ENCODE data around the gene MRPS27.

Gene MRPS27

GRCh38 chr5:72202331-72202825 is 117.7 kb downstream of the MRPS27 start:
- no peak overlapping the region for H3K27ac ChIP-seq (ENCODE audit: poor library complexity, severe bottlenecking)
- TF ChIP-seq CTCF (IDR thresholded peaks at IDR 0.05; ENCODE audit: poor library complexity, severe bottlenecking), result no peak

DNA sequence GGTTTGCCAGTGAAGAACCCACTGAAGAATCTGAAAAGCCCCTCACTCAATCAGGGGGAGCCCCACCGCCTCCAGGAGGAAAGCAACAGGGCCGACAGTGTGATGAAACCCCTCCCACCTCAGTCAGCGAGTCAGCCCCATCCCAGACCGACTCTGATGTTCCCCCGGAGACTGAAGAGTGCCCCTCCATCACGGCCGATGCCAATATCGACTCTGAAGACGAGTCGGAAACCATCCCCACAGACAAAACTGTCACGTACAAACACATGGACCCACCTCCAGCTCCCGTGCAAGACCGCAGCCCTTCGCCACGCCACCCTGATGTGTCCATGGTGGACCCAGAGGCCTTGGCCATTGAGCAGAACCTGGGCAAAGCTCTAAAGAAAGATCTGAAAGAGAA is 120.4 kb downstream of the MRPS27 start:
- DNase-seq (ENCODE audit: low spot score) (no peak), ATAC-seq (ENCODE audit: low read depth) (no peak)
- no peak for TF ChIP-seq CTCF (IDR thresholded peaks at IDR 0.05; ENCODE audit: poor library complexity, severe bottlenecking)
- no peak overlapping the region for H3K27ac ChIP-seq (ENCODE audit: poor library complexity, severe bottlenecking)
- H3K4me1 ChIP-seq (ENCODE audit: insufficient read depth, poor library complexity, severe bottlenecking), result no peaks in the 10 kb centered on the region
- no peaks in the 10 kb centered on the region for H3K9me3 ChIP-seq (ENCODE audit: severe bottlenecking)
- H3K36me3 ChIP-seq (ENCODE audit: low read depth), result peaks cover 53% of the 10 kb centered on the region
- no peak overlapping the region for H3K4me3 ChIP-seq (ENCODE audit: severe bottlenecking)
- H3K27me3 ChIP-seq (ENCODE audit: insufficient read depth, poor library complexity, severe bottlenecking), result no peaks in the 10 kb centered on the region

More at GRCh38 chr5:72202331-72202825, 117.7 kb downstream of the MRPS27 start:
- Histone ChIP-seq H3K4me1 (ENCODE audit: insufficient read depth, poor library complexity, severe bottlenecking) (no peaks in the 10 kb centered on the region), H3K27me3 (ENCODE audit: insufficient read depth, poor library complexity, severe bottlenecking) (no peaks in the 10 kb centered on the region), H3K4me3 (ENCODE audit: severe bottlenecking) (no peak overlapping the region), H3K36me3 (ENCODE audit: low read depth) (peaks cover 68% of the 10 kb centered on the region), H3K9me3 (ENCODE audit: severe bottlenecking) (no peaks in the 10 kb centered on the region)
- no peak for ATAC-seq (ENCODE audit: low read depth)
- no peak for DNase-seq (ENCODE audit: low spot score)

DNA sequence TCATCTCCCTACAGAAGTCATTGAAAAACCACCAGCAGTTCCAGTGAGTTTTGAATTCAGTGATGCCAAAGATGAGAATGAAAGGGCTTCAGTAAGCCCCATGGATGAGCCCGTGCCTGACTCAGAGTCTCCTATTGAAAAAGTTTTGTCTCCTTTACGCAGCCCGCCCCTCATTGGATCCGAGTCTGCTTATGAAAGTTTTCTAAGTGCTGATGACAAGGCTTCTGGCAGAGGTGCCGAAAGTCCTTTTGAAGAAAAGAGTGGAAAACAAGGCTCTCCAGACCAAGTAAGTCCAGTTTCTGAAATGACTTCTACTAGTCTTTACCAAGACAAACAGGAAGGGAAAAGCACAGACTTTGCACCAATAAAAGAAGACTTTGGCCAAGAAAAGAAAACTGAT is 122.6 kb downstream of the MRPS27 start:
- H3K4me1 ChIP-seq (ENCODE audit: insufficient read depth, poor library complexity, severe bottlenecking), result no peaks in the 10 kb centered on the region
- ATAC-seq (ENCODE audit: low read depth) (no peak), DNase-seq (ENCODE audit: low spot score) (no peak)
- no peaks in the 10 kb centered on the region for H3K9me3 ChIP-seq (ENCODE audit: severe bottlenecking)
- no peak overlapping the region for H3K4me3 ChIP-seq (ENCODE audit: severe bottlenecking)
- H3K27me3 ChIP-seq (ENCODE audit: insufficient read depth, poor library complexity, severe bottlenecking), result no peaks in the 10 kb centered on the region
- TF ChIP-seq CTCF (IDR thresholded peaks at IDR 0.05; ENCODE audit: poor library complexity, severe bottlenecking), result no peak
- no peak overlapping the region for H3K27ac ChIP-seq (ENCODE audit: poor library complexity, severe bottlenecking)
- H3K36me3 ChIP-seq (ENCODE audit: low read depth), result peaks cover 42% of the 10 kb centered on the region

GRCh38 chr5:72195581-72195980 is 124.5 kb downstream of the MRPS27 start:
- no peak for TF ChIP-seq CTCF (IDR thresholded peaks at IDR 0.05; ENCODE audit: poor library complexity, severe bottlenecking)
- Histone ChIP-seq H3K27me3 (ENCODE audit: insufficient read depth, poor library complexity, severe bottlenecking) (no peaks in the 10 kb centered on the region), H3K27ac (ENCODE audit: poor library complexity, severe bottlenecking) (no peak overlapping the region), H3K4me3 (ENCODE audit: severe bottlenecking) (no peak overlapping the region), H3K4me1 (ENCODE audit: insufficient read depth, poor library complexity, severe bottlenecking) (no peaks in the 10 kb centered on the region), H3K9me3 (ENCODE audit: severe bottlenecking) (no peaks in the 10 kb centered on the region), H3K36me3 (ENCODE audit: low read depth) (peaks cover 33% of the 10 kb centered on the region)
- ATAC-seq (ENCODE audit: low read depth), result no peak
- DNase-seq (ENCODE audit: low spot score), result no peak

DNA sequence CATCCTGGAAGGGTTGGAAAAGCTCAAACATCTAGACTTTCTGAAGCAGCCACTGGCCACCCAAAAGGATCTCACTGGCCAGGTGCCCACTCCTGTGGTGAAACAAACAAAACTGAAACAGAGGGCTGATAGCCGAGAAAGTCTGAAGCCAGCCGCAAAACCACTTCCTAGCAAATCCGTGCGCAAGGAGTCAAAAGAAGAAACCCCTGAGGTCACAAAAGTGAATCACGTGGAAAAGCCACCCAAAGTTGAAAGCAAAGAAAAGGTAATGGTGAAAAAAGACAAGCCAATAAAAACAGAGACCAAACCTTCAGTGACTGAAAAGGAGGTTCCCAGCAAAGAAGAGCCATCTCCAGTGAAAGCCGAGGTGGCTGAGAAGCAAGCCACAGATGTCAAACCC is 125.2 kb downstream of the MRPS27 start:
- H3K27ac ChIP-seq (ENCODE audit: poor library complexity, severe bottlenecking), result no peak overlapping the region
- TF ChIP-seq CTCF (IDR thresholded peaks at IDR 0.05; ENCODE audit: poor library complexity, severe bottlenecking), result no peak
- H3K9me3 ChIP-seq (ENCODE audit: severe bottlenecking), result no peaks in the 10 kb centered on the region
- peaks cover 30% of the 10 kb centered on the region for H3K36me3 ChIP-seq (ENCODE audit: low read depth)
- DNase-seq (ENCODE audit: low spot score) (no peak), ATAC-seq (ENCODE audit: low read depth) (no peak)
- H3K4me3 ChIP-seq (ENCODE audit: severe bottlenecking), result no peak overlapping the region
- H3K27me3 ChIP-seq (ENCODE audit: insufficient read depth, poor library complexity, severe bottlenecking), result no peaks in the 10 kb centered on the region
- no peaks in the 10 kb centered on the region for H3K4me1 ChIP-seq (ENCODE audit: insufficient read depth, poor library complexity, severe bottlenecking)
